OCI-LY7 (cell line): ENCODE results near the gene PNRC2. TPM values are rescaled to one million over a fixed set of nuclear protein-coding genes. Genes with fewer than 3 reads are reported as not detected.

Experiments
- BruUV-seq: library from RNA; stranded (reverse); fragments of 400-500 nt; replicated peaks from 2 replicates; lab custom pipeline; 2021; lab: Mats Ljungman, UMichigan
- CTCF ChIA-PET: fragments of 300-600 bp; sonication (Branson Sonifier 250); formaldehyde crosslinking; loops from one replicate; lab custom pipeline; 2022; ENCODE audit warnings: antibody characterized with exemption; ENCODE audit not compliant: unreplicated experiment; lab: Charles Lee
- POLR2A ChIA-PET: fragments of 300-600 bp; sonication (Branson Sonifier 250); formaldehyde crosslinking; loops from one replicate; lab custom pipeline; 2022; ENCODE audit warnings: antibody characterized with exemption; lab: Charles Lee
- DNase-seq: peaks from one replicate; pipeline ENCODE4 v3.0.0-alpha.2; 2015; ENCODE audit warnings: low spot score
- H2AFZ ChIP-seq: fragments of 200-600 bp; sonication (generic), shearing (Covaris generic); 2 replicates; pipeline ENCODE4 v1.6.1; 2014; ENCODE audit warnings: mild to moderate bottlenecking, antibody characterized with exemption, low read length, moderate library complexity
- H3K27ac ChIP-seq: fragments of 200-600 bp; sonication (generic); 2 replicates; pipeline ENCODE4 v1.5.1; 2014; ENCODE audit warnings: mixed run types, low read depth, mild to moderate bottlenecking, moderate library complexity, low read length, inconsistent platforms; ENCODE audit not compliant: poor library complexity, severe bottlenecking
- H3K36me3 ChIP-seq: fragments of 200-600 bp; sonication (generic); 2 replicates; pipeline ENCODE4 v1.6.1; 2014; ENCODE audit warnings: mild to moderate bottlenecking, antibody characterized with exemption, low read length, moderate library complexity, mixed read lengths; ENCODE audit not compliant: insufficient read depth
- H3K4me1 ChIP-seq: fragments of 200-600 bp; sonication (generic); 2 replicates; pipeline ENCODE4 v1.5.1; 2014; ENCODE audit warnings: mild to moderate bottlenecking, low read length; ENCODE audit not compliant: insufficient read depth, poor library complexity, severe bottlenecking
- H3K4me2 ChIP-seq: fragments of 200-600 bp; sonication (generic); 2 replicates; pipeline ENCODE4 v1.6.1; 2014; ENCODE audit warnings: mild to moderate bottlenecking, low read length
- H3K4me3 ChIP-seq: fragments of 200-600 bp; sonication (generic); 2 replicates; pipeline ENCODE4 v1.5.1; 2014; ENCODE audit warnings: mild to moderate bottlenecking, low read depth, low read length; ENCODE audit not compliant: poor library complexity, severe bottlenecking
- H3K79me2 ChIP-seq: fragments of 200-600 bp; sonication (generic); 2 replicates; pipeline ENCODE4 v1.6.1; 2016; ENCODE audit warnings: low read depth, mild to moderate bottlenecking, low read length, moderate library complexity, mixed read lengths; ENCODE audit not compliant: insufficient read depth
- H3K9me2 ChIP-seq: fragments of 200-600 bp; sonication (generic); 2 replicates; pipeline ENCODE4 v1.6.1; 2016; ENCODE audit warnings: mild to moderate bottlenecking, low read length, mixed read lengths; ENCODE audit not compliant: insufficient read depth
- H3K9me3 ChIP-seq: fragments of 200-600 bp; sonication (generic); 2 replicates; pipeline ENCODE4 v1.6.1; 2014; ENCODE audit warnings: mild to moderate bottlenecking, mixed run types, low read length, mixed read lengths
- H4K20me1 ChIP-seq: fragments of 200-600 bp; sonication (generic); 2 replicates; pipeline ENCODE4 v1.6.1; 2014; ENCODE audit warnings: mild to moderate bottlenecking, antibody characterized with exemption, low read length, moderate library complexity, mixed read lengths; ENCODE audit not compliant: insufficient read depth
- CTCF ChIP-seq: fragments of 200-600 bp; sonication (generic); conservative IDR thresholded peaks from 2 replicates; pipeline ENCODE4 v1.5.1; 2014; ENCODE audit warnings: mild to moderate bottlenecking, antibody characterized with exemption, low read length, moderate library complexity, mixed read lengths
- EZH2phosphoT487 ChIP-seq: fragments of 200-600 bp; sonication (generic); IDR thresholded peaks from 2 replicates; pipeline ENCODE4 v1.6.1; 2018; ENCODE audit warnings: low read depth, borderline replicate concordance, mild to moderate bottlenecking, mixed run types, antibody characterized with exemption, low read length, moderate library complexity, mixed read lengths
- intact Hi-C: fragments of 100-400 bp; cut with micrococcal nuclease; formaldehyde crosslinking; loops from one replicate; pipeline ENCODE4 v1.10.0; 2022; ENCODE audit not compliant: unreplicated experiment
- total RNA-seq, 2 experiments: library from RNA; depleted of rRNA in 1 of 2; stranded (reverse); fragments of >200 nt in 1 of 2; shearing (Covaris generic) in 1 of 2; gene quantifications; 2 replicates each; pipeline ENCODE4 v1.2.3, GENCODE V29; 2014 to 2022

PNRC2 gene
- total RNA-seq, 2 experiments from 2014 or later: 129 to 198 TPM

DNA sequence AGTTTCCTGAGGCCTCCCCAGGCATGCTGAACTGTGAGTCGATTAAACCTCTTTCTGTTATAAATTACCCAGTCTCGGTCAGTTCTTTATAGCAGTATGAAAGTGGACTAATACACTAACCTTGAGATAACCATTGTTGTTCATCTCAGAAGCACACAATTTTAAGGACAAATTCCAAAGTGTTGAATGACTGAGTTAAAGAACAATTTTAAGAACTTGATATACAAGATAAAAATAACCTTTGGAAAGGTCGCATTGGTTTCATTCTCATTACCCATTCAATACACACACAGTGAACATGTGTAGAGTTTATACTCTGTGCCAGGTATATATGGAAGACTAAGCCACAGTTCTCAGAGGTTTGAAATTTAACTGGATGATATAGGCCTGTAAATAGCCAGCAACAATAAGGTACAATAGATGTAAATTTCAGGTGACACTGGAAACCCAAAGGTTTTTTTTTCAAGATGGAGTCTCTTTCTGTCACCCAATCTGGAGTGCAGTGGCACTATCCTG, 39.6 kb downstream of the PNRC2 start:
- Histone ChIP-seq H3K9me3 (no peaks in the 10 kb centered on the region), H3K4me1 (no peaks in the 10 kb centered on the region), H3K36me3 (no peaks in the 10 kb centered on the region), H3K4me2 (no peak overlapping the region), H2AFZ (no peak overlapping the region; the same call in 1 of the 2 replicates), H3K9me2 (no peaks in the 10 kb centered on the region), H3K27ac (no peak overlapping the region), H3K4me3 (no peak overlapping the region), H4K20me1 (no peaks in the 10 kb centered on the region), H3K79me2 (no peaks in the 10 kb centered on the region)
- no TSS peak for BruUV-seq
- ChIA-PET POLR2A (no interaction called here), CTCF (no interaction called here)
- intact Hi-C loops: no loop called here
- DNase-seq: no peak
- TF ChIP-seq EZH2phosphoT487 (no peak), CTCF (no peak)

DNA sequence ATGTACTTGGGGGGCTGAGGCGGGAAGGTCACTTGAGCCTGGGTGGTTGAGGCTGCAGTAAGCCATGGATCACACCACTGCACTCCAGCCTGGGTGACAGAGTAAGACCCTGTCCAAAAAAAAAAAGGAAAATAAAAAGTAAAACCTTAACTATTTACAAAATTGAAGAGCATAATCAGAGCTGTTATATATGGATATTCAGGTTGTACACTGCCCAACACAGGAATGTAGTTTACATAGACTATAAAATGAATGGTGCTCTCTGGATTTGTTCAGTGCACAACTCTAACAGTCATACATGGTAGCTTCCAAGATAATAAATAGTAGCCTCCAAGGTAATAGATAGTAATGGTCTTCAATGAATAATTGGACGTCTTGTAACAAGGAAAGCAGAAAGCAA, 43.1 kb downstream of the PNRC2 start:
- ChIA-PET CTCF (no interaction called here), POLR2A (interaction anchor here (0.6 kb wide), 1 partner anchor 59 kb away, joined by 3 read pairs; no protein-coding TSS in a partner anchor)
- Histone ChIP-seq H4K20me1 (no peaks in the 10 kb centered on the region), H2AFZ (no peak overlapping the region), H3K4me1 (no peaks in the 10 kb centered on the region), H3K27ac (no peak overlapping the region), H3K4me2 (no peak overlapping the region), H3K4me3 (no peak overlapping the region), H3K9me2 (no peaks in the 10 kb centered on the region), H3K9me3 (peaks cover 5% of the 10 kb centered on the region; the same call in 1 of the 2 replicates), H3K79me2 (no peaks in the 10 kb centered on the region), H3K36me3 (no peaks in the 10 kb centered on the region)
- no peak for DNase-seq
- BruUV-seq: no TSS peak
- intact Hi-C loops: no loop called here
- TF ChIP-seq EZH2phosphoT487: no peak

GRCh38 chr1:24003331-24003972, 43.8 kb downstream of the PNRC2 start:
- TF ChIP-seq CTCF: no peak
- TF ChIP-seq EZH2phosphoT487: no peak
- intact Hi-C loops: no loop called here
- Histone ChIP-seq H3K9me2 (no peaks in the 10 kb centered on the region), H4K20me1 (no peaks in the 10 kb centered on the region), H3K4me2 (no peak overlapping the region), H3K27ac (no peak overlapping the region), H3K9me3 (peaks cover 5% of the 10 kb centered on the region; the same call in 1 of the 2 replicates), H3K36me3 (no peaks in the 10 kb centered on the region), H3K4me1 (no peaks in the 10 kb centered on the region), H3K4me3 (no peak overlapping the region), H2AFZ (no peak overlapping the region), H3K79me2 (no peaks in the 10 kb centered on the region)
- no TSS peak for BruUV-seq
- ChIA-PET POLR2A (interaction anchor here (0.6 to 1.7 kb wide), 5 partner anchors 11 to 686 kb away, joined by 3 to 5 read pairs (median 3); no protein-coding TSS in a partner anchor), CTCF (no interaction called here)
- peak; percentile 25 for DNase-seq
